Keratinocyte (primary cell): Measurements from ENCODE around the gene IFI30. TPM values are rescaled to one million over a fixed set of nuclear protein-coding genes. Genes with fewer than 3 reads are reported as not detected.

Experiments
- DNase-seq: peaks from one replicate; pipeline ENCODE4 v3.0.0-alpha.2; 2011; ENCODE audit warnings: low read depth, missing footprints, low spot score
- FAIRE-seq: peaks from 2 replicates; lab custom pipeline; 2011; peaks lifted over from hg19 to GRCh38; lab: Jason Lieb, UNC
- H2AFZ ChIP-seq: 2 replicates; pipeline ENCODE4 v1.6.0; 2012; ENCODE audit warnings: low read length, control low read depth, inconsistent platforms; ENCODE audit not compliant: control insufficient read depth
- H3K27ac ChIP-seq: 2 replicates; pipeline ENCODE4 v1.5.1; 2011; ENCODE audit warnings: low read length; ENCODE audit not compliant: control insufficient read depth, insufficient read depth
- H3K27me3 ChIP-seq: 3 replicates; pipeline ENCODE4 v1.6.0; 2011; ENCODE audit warnings: low read length; ENCODE audit not compliant: control insufficient read depth, insufficient read depth; ENCODE audit errors: extremely low read depth
- H3K36me3 ChIP-seq, 2 experiments: 2 replicates in 1 of 2; 3 replicates in 1 of 2; pipeline ENCODE4 v1.5.1; 2011; ENCODE audit warnings: low read length in 2 of 2, mild to moderate bottlenecking in 1 of 2; ENCODE audit not compliant: control insufficient read depth in 2 of 2, insufficient read depth in 2 of 2; ENCODE audit errors: extremely low read depth in 1 of 2
- H3K4me1 ChIP-seq: 3 replicates; pipeline ENCODE4 v1.5.1; 2011; ENCODE audit warnings: low read length; ENCODE audit not compliant: control insufficient read depth, insufficient read depth; ENCODE audit errors: extremely low read depth
- H3K4me2 ChIP-seq: 3 replicates; pipeline ENCODE4 v1.6.0; 2011; ENCODE audit warnings: low read depth, low read length; ENCODE audit not compliant: control insufficient read depth, insufficient read depth; ENCODE audit errors: extremely low read depth
- H3K4me3 ChIP-seq, 3 experiments: fragments of 200-600 bp in 1 of 3; sonication (generic) in 1 of 3; 2 replicates in 2 of 3; 3 replicates in 1 of 3; pipeline ENCODE4 v1.5.1; 2011 to 2016; ENCODE audit warnings: low read length in 3 of 3, mild to moderate bottlenecking in 3 of 3, control low read depth in 2 of 3, inconsistent platforms in 1 of 3, low read depth in 1 of 3, mixed read lengths in 1 of 3, mixed run types in 1 of 3, moderate library complexity in 1 of 3; ENCODE audit not compliant: control insufficient read depth in 2 of 3, insufficient read depth in 2 of 3; ENCODE audit errors: extremely low read depth in 1 of 3
- H3K79me2 ChIP-seq: 2 replicates; pipeline ENCODE4 v1.6.0; 2012; ENCODE audit warnings: low read length; ENCODE audit not compliant: control insufficient read depth, insufficient read depth
- H3K9ac ChIP-seq: 3 replicates; pipeline ENCODE4 v1.6.0; 2011; ENCODE audit warnings: low read length; ENCODE audit not compliant: control insufficient read depth, insufficient read depth; ENCODE audit errors: extremely low read depth
- H3K9me1 ChIP-seq: 3 replicates; pipeline ENCODE4 v1.6.0; 2011; ENCODE audit warnings: low read length; ENCODE audit not compliant: control insufficient read depth, insufficient read depth; ENCODE audit errors: extremely low read depth
- H3K9me3 ChIP-seq: 2 replicates; pipeline ENCODE4 v1.5.1; 2012; ENCODE audit warnings: low read depth, low read length; ENCODE audit not compliant: control insufficient read depth
- H4K20me1 ChIP-seq: 3 replicates; pipeline ENCODE4 v1.6.0; 2011; ENCODE audit warnings: low read length; ENCODE audit not compliant: control insufficient read depth, insufficient read depth; ENCODE audit errors: extremely low read depth
- CTCF ChIP-seq, 3 experiments: IDR thresholded peaks in 1 of 3; conservative IDR thresholded peaks in 1 of 3; optimal IDR thresholded peaks in 1 of 3; 2 replicates in 2 of 3; 3 replicates in 1 of 3; pipeline versions ENCODE3 to v1.5.1; 2011; ENCODE audit warnings: low read length in 3 of 3, mild to moderate bottlenecking in 3 of 3, moderate library complexity in 2 of 3, control low read depth in 1 of 3, inconsistent platforms in 1 of 3; ENCODE audit not compliant: insufficient read depth in 2 of 3; ENCODE audit errors: extremely low read depth in 1 of 3
- EZH2 ChIP-seq: IDR thresholded peaks from one replicate; pipeline ENCODE4 v1.6.1; 2012; ENCODE audit warnings: inconsistent platforms, mild to moderate bottlenecking, low read length, moderate library complexity
- dilution Hi-C: fragments of 300-500 bp; cut with MboI; formaldehyde crosslinking; loops from one replicate; pipeline ENCODE4 v1.7.0; 2020; ENCODE audit warnings: low sequenced_read_pairs; ENCODE audit not compliant: extremely low pct_ligation_motif_present
- polyA plus RNA-seq, 5 experiments: library from polyadenylated mRNA; depleted of rRNA in 3 of 5; stranded (reverse) in 3 of 5; stranded (forward) in 1 of 5; unstranded in 1 of 5; fragments of >200 nt; gene quantifications; 1 replicate in 1 of 5; 2 replicates in 3 of 5; 3 replicates in 1 of 5; pipeline versions ENCODE4 v1.2.1 to v1.2.3, GENCODE V29; 2011 to 2012; ENCODE audit warnings: missing spikeins in 2 of 5, low read depth in 1 of 5, low replicate concordance in 1 of 5

Gene IFI30
- polyA plus RNA-seq, 1 donor (not counting 4 experiments of a cell fraction or from before 2014, with no cell fraction given): 31.3 TPM

- DNase-seq (no peak), FAIRE-seq (no peak)
- Histone ChIP-seq H3K4me1 (peaks cover 7% of the 10 kb centered on the region), H3K27me3 (peaks cover 25% of the 10 kb centered on the region), H3K4me3 (no peak overlapping the region), H3K27ac (no peak overlapping the region), H3K4me2 (peak overlapping the region; percentile 74), H3K36me3 (no peaks in the 10 kb centered on the region), H4K20me1 (no peaks in the 10 kb centered on the region), H3K9me3 (no peaks in the 10 kb centered on the region), H3K9ac (no peak overlapping the region), H3K9me1 (no peaks in the 10 kb centered on the region), H2AFZ (no peak overlapping the region), H3K79me2 (no peaks in the 10 kb centered on the region)
- TF ChIP-seq CTCF (optimal IDR thresholded peaks at IDR 0.05 in 1 of 3, IDR thresholded peaks at IDR 0.05 in 1 of 3, conservative IDR thresholded peaks at IDR 0.05 in 1 of 3; ENCODE audit: extremely low read depth in 1 of 3, insufficient read depth in 2 of 3, low read length in 3 of 3) (no peak), EZH2 (peak; percentile 70)
- dilution Hi-C loops: no loop called here
Observed at GRCh38 chr19:18225355-18225701, 51.7 kb downstream of the IFI30 start.

GRCh38 chr19:18225702-18226468 is 52.3 kb downstream of the IFI30 start, which contains the start of gene PDE4C:
PDE4C (minus strand) TSS chr19:18226438; CDS start chr19:18226415, 23 bp downstream.
- no peaks in the 10 kb centered on the region for H3K9me1 ChIP-seq
- no peak within 1 kb of the TSS for H3K4me3 ChIP-seq
- dilution Hi-C loops: no loop called here
- H2AFZ ChIP-seq: no peak within 1 kb of the TSS
- no peaks in the 10 kb centered on the region for H3K9me3 ChIP-seq
- no peak within 1 kb of the TSS for H3K27ac ChIP-seq
- H3K9ac ChIP-seq: no peak within 1 kb of the TSS
- no peak for FAIRE-seq
- no peaks in the 10 kb centered on the region for H3K79me2 ChIP-seq
- no peak for DNase-seq
- no peaks in the 10 kb centered on the region for H4K20me1 ChIP-seq
- H3K36me3 ChIP-seq: no peaks in the 10 kb centered on the region
- H3K4me2 ChIP-seq: no peak within 1 kb of the TSS
- H3K4me1 ChIP-seq: peaks cover 7% of the 10 kb centered on the region
- TF ChIP-seq CTCF (optimal IDR thresholded peaks at IDR 0.05 in 1 of 3, IDR thresholded peaks at IDR 0.05 in 1 of 3, conservative IDR thresholded peaks at IDR 0.05 in 1 of 3; ENCODE audit: extremely low read depth in 1 of 3, insufficient read depth in 2 of 3, low read length in 3 of 3) (no peak), EZH2 (peak; percentile 62)
- H3K27me3 ChIP-seq: peaks cover 27% of the 10 kb centered on the region
